ENCODE data around the gene GOLGA5.

DNA sequence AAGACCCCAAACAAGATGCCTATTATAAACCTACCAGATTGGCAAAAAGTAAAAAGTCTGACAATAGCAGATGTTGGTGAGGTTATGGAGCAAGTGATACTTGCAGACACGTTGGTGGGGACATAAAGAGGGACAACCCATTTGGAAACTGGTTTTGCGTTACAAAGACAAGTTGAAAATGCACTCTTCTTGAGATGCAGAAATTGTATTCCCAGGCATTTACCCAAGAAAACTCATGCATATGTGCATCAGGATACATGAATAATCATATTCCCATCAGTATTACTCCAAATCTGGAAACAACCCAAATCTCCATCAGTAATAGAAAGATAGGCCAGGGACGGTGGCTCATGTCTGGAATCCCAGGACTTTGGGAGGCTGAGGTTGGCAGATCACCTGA lies 12.8 kb upstream of the GOLGA5 start:
- TF ChIP-seq, protein P1, sequence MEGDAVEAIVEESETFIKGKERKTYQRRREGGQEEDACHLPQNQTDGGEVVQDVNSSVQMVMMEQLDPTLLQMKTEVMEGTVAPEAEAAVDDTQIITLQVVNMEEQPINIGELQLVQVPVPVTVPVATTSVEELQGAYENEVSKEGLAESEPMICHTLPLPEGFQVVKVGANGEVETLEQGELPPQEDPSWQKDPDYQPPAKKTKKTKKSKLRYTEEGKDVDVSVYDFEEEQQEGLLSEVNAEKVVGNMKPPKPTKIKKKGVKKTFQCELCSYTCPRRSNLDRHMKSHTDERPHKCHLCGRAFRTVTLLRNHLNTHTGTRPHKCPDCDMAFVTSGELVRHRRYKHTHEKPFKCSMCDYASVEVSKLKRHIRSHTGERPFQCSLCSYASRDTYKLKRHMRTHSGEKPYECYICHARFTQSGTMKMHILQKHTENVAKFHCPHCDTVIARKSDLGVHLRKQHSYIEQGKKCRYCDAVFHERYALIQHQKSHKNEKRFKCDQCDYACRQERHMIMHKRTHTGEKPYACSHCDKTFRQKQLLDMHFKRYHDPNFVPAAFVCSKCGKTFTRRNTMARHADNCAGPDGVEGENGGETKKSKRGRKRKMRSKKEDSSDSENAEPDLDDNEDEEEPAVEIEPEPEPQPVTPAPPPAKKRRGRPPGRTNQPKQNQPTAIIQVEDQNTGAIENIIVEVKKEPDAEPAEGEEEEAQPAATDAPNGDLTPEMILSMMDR (IDR thresholded peaks at IDR 0.05) = no peak
- TF ChIP-seq POLR2A (IDR thresholded peaks at IDR 0.05) (no peak), POLR2AphosphoS5 (IDR thresholded peaks at IDR 0.05) (no peak), EP300 (IDR thresholded peaks at IDR 0.05) (no peak)
